AG04450 (cell line): Measurements from ENCODE around the gene TFDP1. TPM values are rescaled to one million over a fixed set of nuclear protein-coding genes. Genes with fewer than 3 reads are reported as not detected.

Experiments
- CTCF ChIA-PET: fragments of 300-600, 350-600 bp; formaldehyde crosslinking; extraction: SDS; loops from one replicate; lab custom pipeline; 2022; ENCODE audit warnings: antibody characterized with exemption, inconsistent platforms; lab: Charles Lee
- POLR2A ChIA-PET: fragments of 350-600 bp; formaldehyde crosslinking; extraction: SDS; loops from one replicate; lab custom pipeline; 2021; ENCODE audit warnings: antibody characterized with exemption, inconsistent platforms; lab: Yijun Ruan, JAX
- DNase-seq: peaks from one replicate; pipeline ENCODE4 v3.0.0-alpha.2; 2011; ENCODE audit warnings: low read depth, low spot score
- H3K27ac ChIP-seq: one replicate; pipeline ENCODE4 v1.5.1; 2012; ENCODE audit warnings: low read depth, low read length, control low read depth
- H3K27me3 ChIP-seq: one replicate; pipeline ENCODE4 v1.6.0; 2012; ENCODE audit warnings: low read length; ENCODE audit not compliant: control insufficient read depth, insufficient read depth
- H3K4me3 ChIP-seq: 2 replicates; pipeline ENCODE4 v1.5.1; 2011; ENCODE audit warnings: mild to moderate bottlenecking, low read depth, low read length, control low read depth
- H3K9me3 ChIP-seq: 2 replicates; pipeline ENCODE4 v1.5.1; 2012; ENCODE audit warnings: low read length; ENCODE audit not compliant: control insufficient read depth, insufficient read depth
- CTCF ChIP-seq: IDR thresholded peaks from 2 replicates; pipeline ENCODE4 v1.5.1; 2011; ENCODE audit warnings: low read depth, low read length, control low read depth, inconsistent platforms
- polyA plus RNA-seq: library from polyadenylated mRNA; depleted of rRNA; stranded (reverse); fragments of >200 nt; gene quantifications from 2 replicates; pipeline ENCODE4 v1.2.3, GENCODE V29; 2011

TFDP1 gene
- polyA plus RNA-seq, 1 experiment: 79.7 TPM

GRCh38 chr13:113663934-113664333 is 79.4 kb downstream of the TFDP1 start:
- DNase-seq: no peak

DNA sequence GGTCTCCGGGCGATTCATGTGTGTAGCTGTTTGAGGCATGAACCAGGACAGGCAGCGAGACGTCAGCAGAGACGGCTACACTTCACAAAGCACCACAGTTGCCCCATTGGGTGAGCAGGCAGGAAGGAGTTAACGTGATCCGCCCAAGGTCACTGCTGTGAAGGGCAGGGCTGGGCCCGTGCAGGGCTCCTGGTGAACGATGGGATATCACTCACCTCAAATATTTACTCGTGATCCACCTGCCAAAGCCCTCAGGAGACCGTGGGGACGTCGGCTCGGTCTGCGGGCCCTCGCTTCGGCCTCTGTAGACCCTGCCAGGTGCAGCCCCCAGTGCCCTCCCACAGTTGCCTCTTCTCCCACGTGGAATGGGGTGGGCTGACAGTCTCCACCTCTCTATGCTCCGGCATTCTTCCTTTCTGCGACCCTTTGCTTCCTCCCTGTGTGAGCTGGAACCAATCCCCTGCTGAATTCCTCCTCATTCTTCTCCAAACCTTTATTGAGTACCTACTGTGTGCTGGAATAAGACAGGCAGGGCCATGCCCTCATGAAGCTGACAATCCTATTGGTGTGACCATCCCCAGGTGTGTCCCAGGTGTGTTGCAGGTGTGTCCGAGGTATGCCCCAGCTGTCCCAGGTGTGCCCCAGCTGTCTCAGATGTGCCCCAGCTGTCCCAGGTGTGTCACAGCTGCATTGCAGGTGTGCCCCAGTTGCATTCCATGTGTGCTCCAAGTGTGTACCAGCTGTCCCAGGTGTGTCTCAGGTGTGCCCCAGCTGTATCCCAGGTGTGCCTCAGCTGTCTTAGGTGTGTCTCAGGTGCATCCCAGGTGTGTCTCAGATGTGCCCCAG is 80.4 kb downstream of the TFDP1 start:
- H3K27ac ChIP-seq: no peak overlapping the region
- no peak overlapping the region for H3K4me3 ChIP-seq
- no peak for TF ChIP-seq CTCF
- CTCF ChIA-PET: no interaction called here
- DNase-seq: no peak
- POLR2A ChIA-PET: interaction anchor here (0.6 kb wide), 1 partner anchor 446 kb away, joined by 3 read pairs; no protein-coding TSS in a partner anchor
- H3K9me3 ChIP-seq: peaks cover 11% of the 10 kb centered on the region
- peaks cover 4% of the 10 kb centered on the region for H3K27me3 ChIP-seq

More at GRCh38 chr13:113663934-113664333, 79.4 kb downstream of the TFDP1 start:
- no peak for TF ChIP-seq CTCF
- H3K27me3 ChIP-seq: peaks cover 6% of the 10 kb centered on the region
- H3K9me3 ChIP-seq: peaks cover 12% of the 10 kb centered on the region
- H3K4me3 ChIP-seq: no peak overlapping the region
- CTCF ChIA-PET: no interaction called here
- POLR2A ChIA-PET: no interaction called here
- no peak overlapping the region for H3K27ac ChIP-seq

DNA sequence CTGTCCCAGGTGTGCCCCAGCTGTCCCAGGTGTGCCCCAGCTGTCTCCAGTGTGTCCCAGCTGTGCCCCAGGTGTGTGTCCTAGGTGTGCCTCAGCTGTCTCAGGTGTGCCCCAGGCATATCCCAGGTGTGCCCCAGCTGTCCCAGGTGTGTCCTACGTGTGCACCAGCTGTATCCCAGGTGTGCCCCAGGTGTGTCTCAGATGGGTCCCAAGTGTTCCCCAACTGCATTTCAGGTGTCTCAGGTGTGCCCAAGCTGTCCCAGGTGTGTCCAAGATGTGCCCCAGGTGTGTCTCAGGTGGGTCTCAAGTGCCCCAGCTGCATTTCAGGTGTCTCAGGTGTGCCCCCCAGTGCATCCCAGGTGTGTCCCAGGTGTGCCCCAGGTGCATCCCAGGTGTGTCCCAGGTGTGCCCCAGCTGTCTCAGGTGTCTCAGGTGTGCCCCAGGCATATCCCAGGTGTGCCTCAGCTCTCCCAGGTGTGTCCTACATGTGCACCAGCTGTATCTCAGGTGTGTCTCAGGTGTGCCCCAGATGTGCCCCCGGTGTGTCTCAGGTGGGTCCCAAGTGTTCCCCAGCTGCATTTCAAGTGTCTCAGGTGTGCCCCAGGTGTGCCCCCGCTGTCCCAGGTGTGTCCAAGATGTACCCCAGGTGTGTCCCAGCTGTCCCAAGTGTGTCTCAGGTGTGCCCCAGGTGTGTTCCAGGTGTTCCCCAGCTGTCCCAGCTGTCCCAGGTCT is 81.2 kb downstream of the TFDP1 start:
- ChIA-PET CTCF (no interaction called here), POLR2A (interaction anchor here (0.6 kb wide), 1 partner anchor 446 kb away, joined by 3 read pairs; no protein-coding TSS in a partner anchor)
- Histone ChIP-seq H3K27me3 (peaks cover 2% of the 10 kb centered on the region), H3K9me3 (peaks cover 9% of the 10 kb centered on the region; the same call in 1 of the 2 replicates), H3K4me3 (no peak overlapping the region), H3K27ac (no peak overlapping the region)
- no peak for TF ChIP-seq CTCF
- no peak for DNase-seq

GRCh38 chr13:113666329-113666670 is 81.7 kb downstream of the TFDP1 start:
- no peak overlapping the region for H3K4me3 ChIP-seq
- peaks cover 13% of the 10 kb centered on the region; the same call in 1 of the 2 replicates for H3K9me3 ChIP-seq
- TF ChIP-seq CTCF: no peak
- H3K27ac ChIP-seq: no peak overlapping the region
- peaks cover 2% of the 10 kb centered on the region for H3K27me3 ChIP-seq
- POLR2A ChIA-PET: no interaction called here
- no peak for DNase-seq
- CTCF ChIA-PET: no interaction called here
